IPS DF 6.9 (cell line): ENCODE measurements around the gene ABCG1.
"Not testable (repeated sequence)": the region's sequence is repeated elsewhere in the genome, so short reads cannot be mapped to it uniquely, and the experiment has no call there.

Source experiments
- DNase-seq: peaks from one replicate; pipeline ENCODE4 v3.0.0-alpha.2; 2013; ENCODE audit warnings: low read depth, low spot score
- H3K27ac ChIP-seq: one replicate; pipeline ENCODE4 v1.5.1; 2013; ENCODE audit warnings: low read length, control low read depth
- H3K27me3 ChIP-seq: 2 replicates; pipeline ENCODE4 v1.6.1; 2013; ENCODE audit warnings: mild to moderate bottlenecking, low read length; ENCODE audit not compliant: control insufficient read depth, insufficient read depth
- H3K36me3 ChIP-seq: 2 replicates; pipeline ENCODE4 v1.6.1; 2013; ENCODE audit warnings: low read length; ENCODE audit not compliant: control insufficient read depth, insufficient read depth
- H3K4me1 ChIP-seq: 2 replicates; pipeline ENCODE4 v1.6.1; 2013; ENCODE audit warnings: low read length; ENCODE audit not compliant: control insufficient read depth, insufficient read depth
- H3K4me3 ChIP-seq: 2 replicates; pipeline ENCODE4 v1.5.1; 2013; ENCODE audit warnings: mild to moderate bottlenecking, low read length
- H3K9me3 ChIP-seq: 2 replicates; pipeline ENCODE4 v1.6.1; 2013; ENCODE audit warnings: low read length, inconsistent platforms; ENCODE audit not compliant: control insufficient read depth, insufficient read depth
- WGBS: extraction: QIAGEN DNeasy Blood & Tissue Kit; methylation state at CpG from one replicate; pipeline ENCODE4 v1.1.7; 2013; ENCODE audit warnings: mixed read lengths, missing lambda C conversion rate; ENCODE audit not compliant: insufficient read length, insufficient coverage; 5-methylcytosine and 5-hydroxymethylcytosine counted together

ABCG1 gene

GRCh38 chr21:42218836-42219605 lies at the start of gene ABCG1:
Gene ABCG1, plus strand, starts transcription at chr21:42219140. Its CDS starts 123 bp downstream, at chr21:42219263.
- Histone ChIP-seq H3K27me3 (peaks cover 5% of the 10 kb centered on the region; the same call in 1 of the 2 replicates), H3K4me3 (peak within 1 kb of the TSS; percentile 55; the same call in 1 of the 2 replicates), H3K27ac (no peak within 1 kb of the TSS), H3K36me3 (no peaks in the 10 kb centered on the region), H3K4me1 (0 out of 2 replicates have a peak, but pooled peaks cover 2% of the 10 kb centered on the region), H3K9me3 (no peaks in the 10 kb centered on the region)
- no peak for DNase-seq
- no CpG with 5 or more reads among the region's 83 CpGs for WGBS

GRCh38 chr21:42169758-42170157 lies 49.2 kb upstream of the ABCG1 start:
- Histone ChIP-seq H3K4me3 (no peak overlapping the region), H3K9me3 (no peaks in the 10 kb centered on the region), H3K27ac (no peak overlapping the region), H3K4me1 (no peaks in the 10 kb centered on the region), H3K27me3 (no peaks in the 10 kb centered on the region), H3K36me3 (no peaks in the 10 kb centered on the region)
- DNase-seq: no peak

- H3K4me1 ChIP-seq: no peaks in the 10 kb centered on the region
- H3K4me3 ChIP-seq: no peak overlapping the region
- no peaks in the 10 kb centered on the region; the same call in 1 of the 2 replicates for H3K27me3 ChIP-seq
- 100% methylated on average over 1 of the region's 14 CpGs for WGBS
- no peak overlapping the region for H3K27ac ChIP-seq
- no peaks in the 10 kb centered on the region for H3K36me3 ChIP-seq
- no peak for DNase-seq
- H3K9me3 ChIP-seq: no peaks in the 10 kb centered on the region
These were observed 47.6 kb upstream of the ABCG1 start for GRCh38 chr21:42171091-42172053.

GRCh38 chr21:42172596-42173483 lies 46.1 kb upstream of the ABCG1 start:
- Histone ChIP-seq H3K4me3 (no peak overlapping the region), H3K4me1 (no peaks in the 10 kb centered on the region), H3K27ac (no peak overlapping the region), H3K9me3 (no peaks in the 10 kb centered on the region), H3K27me3 (no peaks in the 10 kb centered on the region; the same call in 1 of the 2 replicates), H3K36me3 (no peaks in the 10 kb centered on the region)
- no peak for DNase-seq
- WGBS: no CpG with 5 or more reads among the region's 40 CpGs

GRCh38 chr21:42174173-42174572 lies 44.8 kb upstream of the ABCG1 start:
- Histone ChIP-seq H3K9me3 (no peaks in the 10 kb centered on the region), H3K4me3 (no peak overlapping the region), H3K27ac (no peak overlapping the region), H3K4me1 (no peaks in the 10 kb centered on the region), H3K27me3 (no peaks in the 10 kb centered on the region; the same call in 1 of the 2 replicates), H3K36me3 (no peaks in the 10 kb centered on the region)
- no peak for DNase-seq
- WGBS: no CpG with 5 or more reads among the region's 4 CpGs

- H3K36me3 ChIP-seq: no peaks in the 10 kb centered on the region
- no peak for DNase-seq
- no peaks in the 10 kb centered on the region for H3K9me3 ChIP-seq
- H3K27ac ChIP-seq: no peak overlapping the region
- WGBS: no CpG with 5 or more reads among the region's 6 CpGs
- no peaks in the 10 kb centered on the region; the same call in 1 of the 2 replicates for H3K27me3 ChIP-seq
- H3K4me1 ChIP-seq: no peaks in the 10 kb centered on the region
- H3K4me3 ChIP-seq: no peak overlapping the region
These were observed 43.7 kb upstream of the ABCG1 start for GRCh38 chr21:42175110-42175710.

GRCh38 chr21:42176859-42177258 lies 42.1 kb upstream of the ABCG1 start:
- no CpG with 5 or more reads among the region's 3 CpGs for WGBS
- no peaks in the 10 kb centered on the region for H3K9me3 ChIP-seq
- H3K36me3 ChIP-seq: no peaks in the 10 kb centered on the region

GRCh38 chr21:42179316-42179715 lies 39.6 kb upstream of the ABCG1 start:
- Histone ChIP-seq H3K27ac (no peak overlapping the region), H3K4me3 (no peak overlapping the region), H3K36me3 (no peaks in the 10 kb centered on the region), H3K9me3 (no peaks in the 10 kb centered on the region), H3K27me3 (no peaks in the 10 kb centered on the region; the same call in 1 of the 2 replicates), H3K4me1 (no peaks in the 10 kb centered on the region)
- no peak for DNase-seq
- no CpG with 5 or more reads among the region's 3 CpGs for WGBS

More at GRCh38 chr21:42176859-42177258, 42.1 kb upstream of the ABCG1 start:
- DNase-seq: no peak
- no peaks in the 10 kb centered on the region for H3K4me1 ChIP-seq
- H3K27ac ChIP-seq: no peak overlapping the region
- no peak overlapping the region for H3K4me3 ChIP-seq
- H3K27me3 ChIP-seq: no peaks in the 10 kb centered on the region; the same call in 1 of the 2 replicates

GRCh38 chr21:42180001-42180400 lies 38.9 kb upstream of the ABCG1 start:
- DNase-seq: not testable (repeated sequence)

More at GRCh38 chr21:42180001-42180400, 38.9 kb upstream of the ABCG1 start:
- H3K36me3 ChIP-seq, H3K27ac ChIP-seq, H3K4me3 ChIP-seq, H3K4me1 ChIP-seq, H3K9me3 ChIP-seq, H3K27me3 ChIP-seq: not testable (repeated sequence)
- WGBS: no CpG with 5 or more reads among the region's 3 CpGs
